RPMI7951 (cell line): ENCODE measurements around the gene DOCK10. TPM values are rescaled to one million over a fixed set of nuclear protein-coding genes. Genes with fewer than 3 reads are reported as not detected.
A peak's percentile ranks its signal among the peaks of the same experiment; 100 is the strongest.

Experiments used
- DNase-seq: peaks from one replicate; pipeline ENCODE4 v3.0.0-alpha.2; 2012; ENCODE audit warnings: low read depth
- total RNA-seq: library from RNA; depleted of rRNA; stranded (reverse); fragments of >200 nt; shearing (Covaris generic); gene quantifications from 2 replicates; pipeline ENCODE4 v1.2.3, GENCODE V29; 2014

The DOCK10 gene
- total RNA-seq, 1 experiment from 2014 or later, result 42.8 TPM

DNA sequence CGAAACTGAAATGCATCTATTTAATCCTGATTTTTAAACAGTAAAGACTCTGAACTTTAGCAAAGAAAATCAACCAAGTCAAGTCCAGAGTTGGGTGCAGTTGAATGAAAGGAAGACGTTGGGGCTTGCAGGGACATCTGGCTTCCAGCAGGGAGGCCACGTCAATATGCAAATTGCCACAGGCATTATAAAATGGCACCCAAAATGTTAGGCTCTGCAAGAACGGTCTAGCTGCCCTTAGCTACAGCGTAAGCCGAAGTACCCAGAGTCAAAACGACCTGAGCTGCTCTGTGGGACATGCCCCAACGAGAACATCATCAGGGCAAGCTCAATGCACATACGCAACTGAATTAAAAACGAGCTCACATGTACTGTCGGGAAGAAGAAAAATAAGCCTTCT lies 30.7 kb downstream of the DOCK10 start:
- DNase-seq, result peak; percentile 74

DNA sequence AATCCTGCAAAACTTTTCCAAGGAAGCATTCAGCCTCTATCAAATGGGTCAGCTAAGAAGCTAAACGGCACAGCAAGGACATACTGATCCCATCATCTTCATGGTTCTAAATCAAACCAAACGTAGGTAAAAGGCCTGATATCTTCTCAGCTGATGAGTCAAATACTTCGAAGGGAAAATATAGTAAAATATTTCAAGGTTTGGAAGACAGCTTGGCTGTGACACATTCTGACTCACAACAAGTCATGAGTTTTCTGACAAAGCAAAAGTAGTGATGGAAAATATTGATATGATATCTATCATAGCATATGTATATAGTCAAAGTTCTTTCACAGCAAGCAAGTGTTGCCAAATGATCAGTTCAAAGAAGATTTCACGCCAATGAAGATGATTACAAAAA lies 31.5 kb downstream of the DOCK10 start:
- peak; percentile 80 for DNase-seq

DNA sequence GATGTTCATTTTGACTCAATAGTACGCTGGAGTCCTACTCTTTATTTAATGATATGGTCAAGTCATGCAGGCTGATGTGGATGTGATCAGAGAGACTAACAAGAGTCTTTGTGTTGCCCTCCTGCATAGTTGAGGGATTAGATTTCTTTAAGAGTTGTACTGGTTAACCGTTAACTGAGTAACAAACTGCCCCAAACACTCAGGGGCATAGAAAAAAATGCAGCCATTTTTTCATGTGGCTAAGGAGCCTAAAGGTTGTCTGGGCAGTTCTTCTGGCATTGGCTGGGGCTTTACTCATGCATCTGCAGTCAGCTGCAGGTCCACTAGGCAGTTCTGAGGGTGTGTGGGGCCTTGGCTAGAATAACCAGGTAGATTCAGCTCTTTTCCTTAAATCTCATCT lies 32.5 kb downstream of the DOCK10 start:
- no peak for DNase-seq

DNA sequence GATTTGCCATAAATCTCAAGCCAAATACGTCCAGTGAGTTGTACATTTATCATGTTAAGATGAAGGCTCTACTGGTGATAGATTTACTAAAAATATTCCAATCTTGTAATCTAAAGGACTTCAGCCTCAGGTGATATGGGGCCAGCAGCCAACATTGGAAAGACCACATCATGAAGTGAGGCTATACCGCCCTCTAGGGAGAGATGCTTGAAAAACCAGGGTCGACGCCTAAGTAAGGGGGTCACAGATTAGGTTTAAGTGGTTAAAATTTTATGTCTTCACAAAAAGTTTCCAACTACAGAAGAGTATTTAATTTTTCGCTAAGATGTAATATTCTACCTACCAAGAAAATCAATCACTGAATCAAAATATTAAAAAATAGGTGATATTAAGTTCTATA lies 33.3 kb downstream of the DOCK10 start:
- DNase-seq, result peak; percentile 32

DNA sequence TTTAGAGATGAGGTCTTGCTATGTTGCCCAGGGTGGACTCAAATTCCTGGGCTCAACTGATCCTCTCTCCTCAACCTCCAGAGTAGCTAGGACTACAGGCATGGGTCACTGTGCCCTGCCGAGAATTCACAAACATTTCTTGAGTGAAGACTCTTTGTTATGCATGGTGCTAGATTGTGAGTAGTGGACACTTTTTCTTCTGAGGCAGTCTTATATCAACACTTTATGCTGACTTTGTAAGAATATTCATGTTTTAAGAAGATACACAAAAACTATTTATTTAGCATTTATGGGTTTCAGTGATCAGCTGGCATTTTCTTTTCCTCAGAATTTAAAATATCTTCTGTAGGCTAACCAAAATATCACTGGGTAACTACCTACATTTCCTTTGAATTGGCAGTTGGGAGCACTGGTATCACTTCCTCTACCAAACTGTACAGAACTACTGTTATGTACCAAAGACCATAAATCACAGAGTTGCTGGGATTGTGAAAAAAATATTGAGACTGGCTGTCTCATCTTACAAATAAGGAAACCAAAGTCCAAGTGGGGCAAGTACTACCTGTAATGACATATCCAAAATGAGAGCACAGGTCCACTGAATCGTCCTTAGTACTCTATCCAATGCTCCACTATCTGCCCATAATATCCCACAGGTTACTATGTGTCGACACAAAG lies 34.0 kb downstream of the DOCK10 start:
- DNase-seq, result no peak

DNA sequence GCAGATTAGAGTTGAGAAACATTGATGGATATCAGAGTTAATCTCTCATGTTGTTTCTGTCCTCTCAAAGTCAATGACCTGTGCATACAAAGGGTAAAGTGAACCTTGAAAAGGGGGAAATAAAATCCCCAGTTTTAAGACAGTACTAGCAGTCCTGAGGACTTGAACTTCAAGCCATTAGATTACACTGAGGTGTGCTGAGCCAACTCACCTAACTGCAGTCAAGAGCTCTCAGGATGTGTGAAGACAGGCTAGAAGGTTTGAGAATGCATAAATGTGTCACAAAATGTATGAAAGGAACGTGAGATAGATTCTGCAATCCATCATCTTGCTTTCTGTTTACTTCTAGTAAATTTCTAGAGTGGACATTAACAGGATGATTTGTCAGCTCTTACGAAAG lies 35.5 kb downstream of the DOCK10 start:
- DNase-seq, result no peak

DNA sequence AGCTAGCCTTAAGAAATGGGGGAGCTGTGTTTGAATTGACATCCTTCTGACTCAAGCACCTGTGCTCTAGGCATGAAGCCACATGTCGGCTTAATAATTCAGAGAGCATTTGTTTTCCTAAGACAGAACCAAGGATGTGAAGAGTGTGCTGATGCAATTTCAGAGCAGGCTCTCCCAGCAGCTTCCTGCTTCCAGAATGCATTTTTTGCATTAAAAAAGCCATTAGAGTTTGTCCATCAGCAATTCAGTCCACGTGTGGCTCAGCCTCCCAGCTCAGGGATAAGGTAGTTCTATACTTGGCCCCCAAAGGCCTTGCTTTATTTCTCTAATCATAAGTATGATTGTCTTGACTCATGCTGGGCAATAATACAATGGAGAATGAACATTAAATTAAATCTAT lies 37.7 kb downstream of the DOCK10 start:
- no peak for DNase-seq

DNA sequence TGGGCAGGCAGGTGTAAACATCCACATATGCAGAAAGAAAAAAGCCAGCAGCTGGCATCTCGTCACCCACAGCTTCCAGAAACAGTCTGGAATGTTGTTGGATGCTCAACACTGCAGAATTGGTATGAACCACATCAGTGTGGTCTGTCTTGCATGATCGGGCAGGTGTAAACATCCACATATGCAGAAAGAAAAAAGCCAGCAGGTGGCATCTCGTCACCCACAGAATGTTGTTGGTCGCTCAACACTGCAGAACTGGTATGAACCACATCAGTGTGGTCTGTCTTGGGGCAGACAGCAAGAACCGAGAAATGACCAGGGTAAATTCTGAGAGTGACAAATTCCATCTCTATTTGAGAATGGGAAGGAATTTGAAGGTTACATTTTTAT lies 39.6 kb downstream of the DOCK10 start:
- DNase-seq, result no peak

DNA sequence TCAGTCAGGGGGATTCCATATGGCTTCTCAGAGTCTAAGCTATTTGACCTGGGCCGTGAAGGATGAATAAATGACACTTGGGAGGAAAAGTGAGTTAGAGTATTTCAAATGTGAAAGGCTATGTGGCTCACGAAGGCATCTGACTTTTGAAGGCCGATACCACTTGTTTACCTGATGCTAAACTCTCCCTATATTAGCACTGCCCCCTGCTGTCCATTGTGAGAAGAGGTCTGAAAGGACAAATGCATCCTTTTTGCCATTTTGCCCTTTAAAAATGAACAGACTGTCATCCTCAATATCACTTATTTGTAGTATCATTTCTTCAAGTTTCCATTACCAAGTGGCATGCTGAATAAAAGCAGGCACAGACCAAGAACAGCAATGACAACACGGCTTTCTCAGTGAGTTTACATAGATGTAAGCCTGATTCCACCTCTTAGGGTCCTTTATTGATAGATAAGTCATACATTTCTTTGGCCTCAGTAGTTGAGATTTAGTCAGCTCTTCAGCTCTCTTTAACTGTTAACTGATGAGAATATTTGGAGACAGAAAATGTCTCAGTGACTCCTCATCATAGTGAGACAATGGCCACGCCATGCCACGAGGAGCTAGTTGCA lies 40.1 kb downstream of the DOCK10 start:
- peak; percentile 72 for DNase-seq

DNA sequence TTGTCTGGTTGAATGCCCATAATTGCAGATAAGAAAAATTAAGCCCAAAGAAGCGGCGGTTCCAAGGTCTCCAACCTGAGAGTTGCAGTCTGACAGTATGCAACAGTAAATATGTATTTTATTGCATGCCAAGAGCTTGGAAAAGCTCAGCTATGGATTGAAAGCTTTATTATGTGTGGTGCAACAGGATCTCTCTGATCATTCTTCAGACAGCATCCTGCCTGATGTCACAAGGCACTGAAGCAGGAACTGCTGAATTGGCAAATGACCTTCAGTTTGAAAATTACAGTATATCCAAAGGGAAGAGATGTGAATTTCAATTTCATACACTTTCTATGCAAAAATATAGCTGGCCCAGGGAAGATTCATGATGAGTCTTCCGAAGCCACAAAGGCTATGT lies 42.5 kb downstream of the DOCK10 start:
- no peak for DNase-seq

DNA sequence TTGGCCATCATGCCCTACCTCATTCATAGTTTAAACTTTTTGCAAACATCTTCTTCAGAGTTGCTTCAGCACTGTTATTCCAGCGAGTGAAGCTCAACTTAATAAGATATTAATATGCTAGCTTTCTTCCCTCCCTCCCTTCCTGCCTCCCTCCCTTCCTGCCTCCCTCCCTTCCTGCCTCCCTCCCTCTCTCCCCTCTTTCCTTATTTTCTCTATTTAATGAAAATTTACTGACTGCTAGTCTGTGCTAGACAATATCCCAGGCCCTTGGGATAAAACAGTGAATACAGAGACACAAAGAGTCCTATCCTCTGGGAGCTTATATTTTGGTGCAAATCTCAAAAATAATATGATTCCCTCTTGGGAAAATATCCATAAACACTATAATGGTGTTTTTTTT lies 42.9 kb downstream of the DOCK10 start:
- no peak for DNase-seq

DNA sequence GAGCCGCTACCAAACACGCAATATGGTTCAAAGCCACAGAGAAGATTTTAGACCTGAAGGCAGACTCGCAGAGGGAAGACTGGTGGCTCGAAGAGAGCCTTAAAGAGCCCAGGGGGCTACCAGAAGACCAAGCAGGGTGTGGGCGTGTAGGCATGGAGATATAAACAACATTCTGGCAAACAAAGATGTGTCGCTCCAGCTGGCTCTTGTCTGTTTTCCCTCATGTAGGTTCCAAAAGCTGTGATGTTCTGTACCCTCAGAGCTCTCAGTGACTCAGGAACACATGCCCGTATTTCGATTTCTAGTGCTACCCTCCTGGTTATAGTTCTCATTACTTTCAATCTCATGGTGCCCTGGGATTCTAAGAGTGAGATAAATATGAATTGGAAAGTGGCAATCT lies 44.5 kb downstream of the DOCK10 start:
- peak; percentile 47 for DNase-seq

DNA sequence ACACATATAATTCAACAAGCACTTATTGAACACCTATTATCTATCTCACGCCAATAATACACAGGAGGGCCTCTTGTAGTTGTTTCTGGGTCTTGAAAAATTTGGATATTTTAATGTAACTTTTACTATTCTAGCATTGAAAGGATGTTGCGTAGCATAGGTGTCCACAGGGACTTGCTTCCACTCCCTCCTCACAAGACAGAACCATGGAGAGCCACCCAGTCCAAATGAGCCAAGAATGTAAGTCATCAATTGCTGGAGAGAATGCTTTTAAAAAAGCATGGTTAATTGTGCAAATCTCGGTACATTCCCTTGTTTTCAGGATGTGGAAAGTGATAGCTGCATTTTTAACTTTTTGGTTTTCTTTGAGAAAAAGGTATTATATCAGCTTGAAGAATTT lies 46.8 kb downstream of the DOCK10 start:
- DNase-seq, result no peak

DNA sequence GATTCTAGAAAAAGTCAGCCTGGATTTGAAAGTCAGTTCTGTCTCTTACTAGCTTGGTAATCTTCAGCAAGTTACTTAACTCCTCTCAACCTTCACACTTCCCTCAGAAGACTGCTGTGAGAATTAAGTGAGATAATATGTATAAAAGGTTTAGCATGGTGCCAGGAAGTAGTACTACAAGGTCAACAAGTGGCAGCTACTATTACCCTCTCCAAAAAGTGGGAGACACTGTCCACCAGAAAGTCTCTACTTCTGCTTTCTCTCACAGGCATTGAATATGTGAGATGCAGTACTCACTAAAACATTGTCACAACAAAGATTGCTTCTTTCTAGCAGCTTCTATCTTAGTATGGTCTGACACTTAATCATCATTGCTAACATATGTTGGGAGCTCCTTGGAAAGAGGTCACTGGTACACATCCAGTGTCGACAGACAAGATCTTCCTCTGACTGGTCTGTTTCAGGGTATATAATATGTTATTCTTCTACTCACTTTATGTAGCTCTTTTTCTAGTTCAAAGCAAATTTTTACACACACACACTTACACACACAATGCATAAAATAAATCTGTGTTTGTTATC lies 47.9 kb downstream of the DOCK10 start:
- no peak for DNase-seq

DNA sequence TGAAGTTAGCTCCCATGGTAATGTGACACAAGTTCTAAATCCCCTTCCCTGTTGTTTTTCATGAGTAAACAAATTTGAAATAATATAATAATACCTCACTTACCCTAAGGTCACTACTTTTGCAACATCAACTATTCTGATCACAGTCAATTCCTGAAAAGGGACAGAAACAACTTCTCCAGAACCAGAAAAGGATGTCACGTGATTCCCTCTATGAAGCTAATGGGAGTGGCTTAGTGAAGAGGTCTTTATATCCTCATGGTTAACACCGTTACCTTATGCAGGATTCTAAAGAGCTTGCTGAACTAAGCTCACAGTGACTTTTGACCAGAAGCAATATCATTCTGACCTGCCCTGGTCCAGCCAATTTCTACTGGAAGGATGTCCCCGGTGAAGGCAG lies 51.6 kb downstream of the DOCK10 start:
- no peak for DNase-seq

DNA sequence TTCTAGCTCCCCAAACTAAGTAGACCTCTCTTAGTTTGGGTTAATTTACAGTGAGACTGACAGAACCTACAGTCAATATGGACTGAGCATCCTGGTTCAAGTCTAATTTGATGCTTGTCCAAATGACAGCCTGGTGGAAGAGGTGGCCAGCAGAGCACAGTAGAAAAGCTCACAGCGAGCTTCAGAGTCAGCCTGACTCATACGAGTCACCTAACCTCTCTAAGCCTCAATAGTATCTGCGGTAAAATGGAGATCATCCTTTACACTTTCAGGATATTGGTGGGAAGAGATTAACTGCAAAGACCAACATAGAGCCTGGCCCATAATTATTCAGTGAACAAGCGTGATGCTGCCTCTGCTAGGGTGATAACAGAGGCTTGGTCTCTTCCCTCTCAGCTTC lies 54.5 kb downstream of the DOCK10 start:
- DNase-seq, result peak; percentile 48

DNA sequence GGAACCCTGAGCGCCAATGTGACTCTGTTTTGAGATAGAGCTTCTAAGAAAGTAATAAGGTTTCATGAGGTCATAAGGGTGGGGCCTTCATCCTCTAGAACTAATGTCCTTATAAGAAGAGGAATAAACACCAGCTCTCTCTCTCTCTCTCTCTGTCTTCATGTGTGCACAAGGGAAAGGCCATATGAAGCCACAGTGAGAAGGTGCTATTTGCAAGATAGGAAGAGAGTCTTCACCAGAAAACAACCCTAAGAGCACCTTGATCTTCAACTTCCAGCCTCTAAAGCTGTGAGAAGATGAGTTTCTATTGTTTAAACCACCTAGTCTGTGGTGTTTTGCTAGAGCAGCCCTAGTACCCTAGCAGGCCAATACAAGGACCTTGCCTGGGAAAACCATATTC lies 55.8 kb downstream of the DOCK10 start:
- no peak for DNase-seq

DNA sequence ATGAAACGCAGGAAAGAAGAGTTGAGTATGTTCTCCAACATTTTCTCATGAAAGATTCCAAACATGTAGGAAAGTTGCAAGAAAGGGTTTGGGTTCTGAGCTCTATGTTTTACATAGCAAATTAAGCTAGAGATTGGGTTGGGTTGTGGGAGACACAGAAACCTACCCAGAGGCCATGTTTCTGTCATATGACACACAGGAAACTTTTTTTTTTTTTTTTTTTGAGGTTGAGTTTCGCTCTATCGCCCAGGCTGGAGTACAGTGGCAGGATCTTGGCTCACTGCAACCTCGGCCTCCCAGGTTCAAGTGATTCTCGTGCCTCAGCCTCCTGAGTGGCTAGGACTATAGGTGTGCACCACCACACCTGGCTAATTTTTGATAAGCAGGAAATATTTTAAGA lies 57.6 kb downstream of the DOCK10 start:
- peak; percentile 67 for DNase-seq

DNA sequence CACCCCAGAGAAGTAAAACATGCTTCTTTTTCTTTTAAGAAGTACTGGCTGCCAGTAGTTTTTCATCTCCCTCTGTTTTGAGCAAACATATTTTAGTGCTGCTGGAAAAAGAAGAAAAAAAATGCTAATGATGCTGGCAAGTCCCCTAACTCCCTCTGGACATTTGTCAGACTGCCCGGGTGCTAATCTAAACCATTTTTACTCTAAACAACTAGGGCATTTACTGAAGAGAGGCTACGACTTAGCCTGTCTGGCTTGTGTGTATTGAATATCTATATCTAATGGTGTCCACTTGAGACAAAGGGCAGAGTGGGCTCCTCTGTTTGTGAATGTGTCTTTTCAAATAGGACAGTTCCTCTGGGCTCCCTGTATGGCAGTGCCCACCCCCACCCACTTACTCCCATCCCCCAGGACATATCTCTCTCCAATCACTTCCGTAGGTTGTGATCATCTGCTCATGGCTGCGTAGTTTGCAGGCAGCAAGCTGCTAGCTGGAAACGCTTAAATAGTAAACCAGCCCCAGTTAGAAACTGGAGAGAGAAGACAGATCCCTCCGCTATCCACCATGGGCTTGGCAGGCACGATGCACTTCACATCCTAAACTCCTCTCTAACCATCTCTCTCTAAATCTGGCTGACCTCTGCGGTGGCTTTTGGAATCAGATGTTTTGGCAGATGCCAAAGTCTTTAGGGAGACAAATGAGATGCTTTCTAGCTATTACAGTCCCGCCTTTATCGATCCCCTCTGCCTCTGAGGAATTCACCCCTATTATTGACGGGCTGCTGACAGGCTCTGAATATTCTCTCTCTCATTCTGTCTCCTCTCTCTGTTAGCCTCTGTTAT lies 58.3 kb downstream of the DOCK10 start:
- DNase-seq, result peak; percentile 71

DNA sequence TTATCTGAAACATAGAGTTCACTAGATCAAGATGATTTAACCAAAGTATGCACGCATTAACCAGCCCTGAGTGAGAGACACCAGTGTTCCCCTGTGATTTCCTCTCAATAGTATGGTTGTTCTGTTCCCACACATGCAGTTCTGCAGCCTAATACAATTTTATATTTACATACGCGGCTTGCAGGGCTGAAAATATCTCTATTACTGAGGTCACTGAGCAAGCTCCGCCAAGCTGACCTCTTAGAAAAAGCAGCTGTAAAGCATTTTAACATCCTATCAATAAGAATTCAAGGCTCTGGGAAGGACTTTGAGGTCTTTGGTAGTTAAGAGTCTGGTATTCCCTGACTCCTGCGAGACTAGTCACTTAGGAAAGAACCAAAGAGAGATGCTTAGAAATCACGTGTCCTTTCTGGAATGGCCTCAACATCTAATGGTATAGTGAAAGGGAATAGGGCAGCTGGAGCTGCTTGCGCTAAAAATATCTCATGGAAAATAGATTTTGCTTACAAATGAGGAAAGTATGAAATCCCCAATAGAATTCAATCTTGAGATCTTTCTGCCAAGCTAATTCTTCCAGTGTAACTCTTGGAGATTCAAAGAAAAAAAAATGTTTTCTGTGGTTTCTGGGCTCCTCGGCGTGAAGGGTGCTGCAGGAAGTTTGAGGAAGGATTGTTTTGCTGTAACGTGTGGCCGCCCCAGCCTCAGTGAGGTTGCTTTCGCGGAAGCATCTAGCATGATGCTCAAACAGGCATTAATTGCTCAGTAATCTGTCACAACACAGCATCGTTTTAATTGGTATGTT lies 59.2 kb downstream of the DOCK10 start:
- peak; percentile 76 for DNase-seq

DNA sequence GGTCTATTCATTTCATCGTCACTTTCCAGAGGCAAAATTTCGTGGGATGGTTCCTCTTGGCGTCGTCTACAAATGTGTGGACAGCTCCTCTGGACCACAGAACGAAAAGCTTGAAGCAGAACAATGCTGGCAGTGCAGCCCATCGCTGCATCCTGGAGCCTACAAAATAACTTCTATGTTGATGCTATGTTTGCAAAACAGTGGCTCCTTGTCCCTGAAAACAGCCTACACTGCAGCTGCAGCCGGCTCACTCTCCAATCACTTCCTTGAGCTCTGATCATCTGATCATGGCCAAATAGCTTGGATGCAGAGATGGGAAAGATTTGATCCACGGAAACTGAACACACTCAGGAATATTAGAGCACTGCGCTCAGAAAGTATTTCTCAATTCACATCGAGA lies 60.0 kb downstream of the DOCK10 start:
- DNase-seq, result peak; percentile 67
